GM12891 (cell line): ENCODE data around the gene MDFI.

Source experiments
- PAX5 ChIP-seq: IDR thresholded peaks from 2 replicates; pipeline ENCODE4 v1.6.1; 2011; ENCODE audit warnings: low read length, moderate library complexity, mild to moderate bottlenecking; ENCODE audit not compliant: insufficient read depth, severe bottlenecking
- POLR2A ChIP-seq: IDR thresholded peaks from 2 replicates; pipeline ENCODE4 v1.6.1; 2011; ENCODE audit warnings: low read depth, low read length, control low read depth
- POLR2AphosphoS5 ChIP-seq: IDR thresholded peaks from 2 replicates; pipeline ENCODE4 v1.6.1; 2011; ENCODE audit warnings: low read depth, low read length, control low read depth
- POU2F2 ChIP-seq: IDR thresholded peaks from 2 replicates; pipeline ENCODE4 v1.6.1; 2011; ENCODE audit warnings: low read depth, mild to moderate bottlenecking, control low read depth, low read length, moderate library complexity
- SPI1 ChIP-seq: IDR thresholded peaks from 2 replicates; pipeline ENCODE4 v1.6.1; 2011; ENCODE audit warnings: low read depth, low read length, control low read depth
- TAF1 ChIP-seq: IDR thresholded peaks from 2 replicates; pipeline ENCODE4 v1.6.1; 2011; ENCODE audit warnings: low read depth, low read length, control low read depth

- TF ChIP-seq TAF1, result no peak
- no peak for TF ChIP-seq PAX5
- TF ChIP-seq POLR2A, result no peak
- no peak for TF ChIP-seq POU2F2
- TF ChIP-seq POLR2AphosphoS5, result no peak
- TF ChIP-seq SPI1, result no peak
Measured at GRCh38 chr6:41623330-41623729, 14.9 kb upstream of the MDFI start.
